Measurements from ENCODE around the gene AVPR2. TPM values are rescaled to one million over a fixed set of nuclear protein-coding genes. Genes with fewer than 3 reads are reported as not detected.

The AVPR2 gene
- total and polyA plus RNA-seq, 5 experiments from 2014 or later, result not detected

DNA sequence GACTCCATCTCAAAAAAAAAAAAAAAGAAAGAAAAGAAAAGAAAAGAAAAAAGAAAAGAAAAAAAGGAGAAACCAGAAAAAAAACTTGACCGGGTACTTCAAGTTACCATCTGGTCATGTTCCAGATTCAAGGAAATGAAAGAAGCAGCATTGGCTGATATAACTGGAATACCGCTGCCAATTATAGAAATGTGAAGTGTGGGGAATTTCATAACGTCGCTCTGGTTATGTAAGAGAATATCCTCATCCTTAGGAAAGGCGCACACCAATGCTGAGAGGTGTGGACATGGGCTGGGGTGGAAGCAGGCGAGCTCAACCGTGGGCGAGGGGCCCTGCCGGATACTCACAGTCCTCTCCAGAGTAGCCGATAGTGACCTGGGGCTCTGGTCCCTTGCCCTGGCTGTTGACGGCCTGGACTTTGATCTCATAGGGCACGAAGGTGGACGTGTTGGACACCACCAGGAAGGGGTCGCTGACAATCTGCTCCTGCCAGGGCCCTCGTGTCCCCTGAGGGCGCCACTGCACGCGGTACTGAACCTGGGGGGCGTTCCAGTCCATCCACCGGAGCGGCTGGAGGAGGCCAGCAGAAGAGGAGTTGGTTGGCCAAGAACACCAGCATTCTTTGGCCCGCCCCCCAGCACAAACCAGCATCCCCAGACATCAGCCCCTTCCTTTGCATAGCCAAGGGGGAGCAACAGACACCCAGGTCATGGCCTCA lies 38.0 kb upstream of the AVPR2 start:
- H3K4me3 Mint-ChIP-seq, result no peak overlapping the region
- H3K27me3 Mint-ChIP-seq, result peaks cover 0 to 3% (median 0%) of the 10 kb centered on the region in 5 donors
- H3K4me1 Mint-ChIP-seq, result no peaks in the 10 kb centered on the region
- H3K9me3 Mint-ChIP-seq, result no peaks in the 10 kb centered on the region
- no peak overlapping the region for H3K27ac Mint-ChIP-seq
- DNase-seq, result no peak
- POLR2A ChIA-PET, result no interaction called here
- no peak for ATAC-seq
- no peaks in the 10 kb centered on the region for H3K36me3 Mint-ChIP-seq

- H3K9me3 Mint-ChIP-seq, result no peaks in the 10 kb centered on the region
- POLR2A ChIA-PET, result no interaction called here
- DNase-seq, result no peak
- H3K27ac Mint-ChIP-seq, result no peak overlapping the region
- H3K4me1 Mint-ChIP-seq, result no peaks in the 10 kb centered on the region
- H3K4me3 Mint-ChIP-seq, result no peak overlapping the region
- ATAC-seq, result no peak
- no peaks in the 10 kb centered on the region for H3K36me3 Mint-ChIP-seq
- H3K27me3 Mint-ChIP-seq, result peaks cover 0 to 3% (median 0%) of the 10 kb centered on the region in 5 donors
Measured at GRCh38 chrX:153867139-153867538, 37.3 kb upstream of the AVPR2 start.

DNA sequence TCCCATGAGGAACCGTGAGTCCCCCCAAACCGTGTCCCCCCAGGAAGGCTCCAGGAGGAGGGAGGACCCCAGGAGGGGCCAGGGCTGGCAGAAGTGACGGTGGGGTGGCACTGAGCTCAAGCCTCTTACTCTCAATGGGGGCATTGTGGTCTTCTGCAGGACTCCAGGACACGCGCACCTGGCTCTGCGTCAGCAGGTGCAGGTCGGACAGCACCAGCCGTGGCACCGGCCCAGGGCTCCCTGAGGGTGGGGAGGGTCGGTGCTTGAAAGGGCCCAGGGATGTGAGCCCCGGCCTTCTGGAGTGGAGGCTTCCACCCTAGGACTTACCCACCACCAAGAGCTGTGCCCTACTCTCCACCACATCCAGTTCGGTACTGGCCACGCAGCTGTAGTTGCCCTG lies 36.8 kb upstream of the AVPR2 start:
- no peak overlapping the region for H3K4me3 Mint-ChIP-seq
- ATAC-seq (no peak), DNase-seq (no peak)
- no peaks in the 10 kb centered on the region for H3K36me3 Mint-ChIP-seq
- POLR2A ChIA-PET, result no interaction called here
- H3K27ac Mint-ChIP-seq, result no peak overlapping the region
- peaks cover 0 to 3% (median 0%) of the 10 kb centered on the region in 5 donors for H3K27me3 Mint-ChIP-seq
- no peaks in the 10 kb centered on the region for H3K4me1 Mint-ChIP-seq
- H3K9me3 Mint-ChIP-seq, result no peaks in the 10 kb centered on the region

DNA sequence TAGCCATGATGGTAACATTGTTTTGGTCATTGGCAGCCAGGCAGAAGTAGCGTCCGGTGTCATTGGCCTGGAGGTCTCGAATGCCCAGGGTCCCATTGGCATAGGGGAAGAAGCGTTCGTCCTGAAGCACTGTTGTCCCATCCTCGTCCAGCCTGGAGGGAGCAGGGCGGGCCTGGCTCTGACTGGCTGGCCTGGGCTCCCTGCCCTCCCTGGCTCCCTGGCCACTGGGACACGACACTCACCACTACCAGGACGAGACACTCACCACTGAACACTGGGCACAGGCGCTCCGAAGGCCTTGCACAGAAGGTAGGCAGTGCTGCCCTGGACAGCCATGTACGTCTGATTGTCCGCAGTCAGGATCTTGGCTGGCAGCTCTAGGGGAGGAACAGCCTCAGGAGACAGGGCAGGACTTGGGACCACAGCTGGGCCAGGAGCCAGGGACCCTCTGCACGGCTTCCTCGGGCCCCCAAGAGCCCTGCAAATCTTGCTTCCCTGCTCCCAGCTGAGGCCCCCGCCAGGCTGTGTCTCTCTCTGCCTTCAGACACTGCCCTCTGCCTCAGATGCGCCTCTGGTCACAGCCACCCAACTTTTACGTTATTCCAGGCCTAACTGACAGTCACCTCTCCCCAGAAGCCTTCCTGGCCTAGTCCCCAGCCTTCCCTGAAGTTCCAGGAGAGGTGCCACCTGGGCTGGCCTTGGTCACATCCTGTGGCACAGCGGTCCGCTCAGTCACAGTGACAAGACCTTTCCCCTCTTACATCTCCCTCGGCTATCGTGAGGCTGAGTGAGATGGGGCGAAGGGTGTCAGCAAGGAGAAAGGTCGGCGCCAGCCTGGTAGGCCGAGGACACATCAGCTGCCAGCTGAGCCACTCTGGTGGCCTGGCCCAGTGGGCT lies 35.6 kb upstream of the AVPR2 start:
- H3K27me3 Mint-ChIP-seq, result peaks cover 0 to 3% (median 0%) of the 10 kb centered on the region in 5 donors
- no peaks in the 10 kb centered on the region for H3K36me3 Mint-ChIP-seq
- POLR2A ChIA-PET, result no interaction called here
- peaks cover 0 to 1% (median 0%) of the 10 kb centered on the region in 4 donors for H3K4me1 Mint-ChIP-seq
- no peak overlapping the region for H3K4me3 Mint-ChIP-seq
- no peak for DNase-seq
- peak overlapping the region in 1 of 10 donors; percentile 71 for H3K27ac Mint-ChIP-seq
- ATAC-seq, result no peak
- no peaks in the 10 kb centered on the region for H3K9me3 Mint-ChIP-seq

- Mint-ChIP-seq H3K9me3 (no peaks in the 10 kb centered on the region), H3K27me3 (peaks cover 0 to 3% (median under 1%) of the 10 kb centered on the region in 5 donors), H3K27ac (peak overlapping the region in 1 of 10 donors; percentile 71), H3K36me3 (no peaks in the 10 kb centered on the region), H3K4me1 (peaks cover 0 to 1% (median 0%) of the 10 kb centered on the region in 4 donors), H3K4me3 (no peak overlapping the region)
- ATAC-seq, result no peak
- POLR2A ChIA-PET, result no interaction called here
- no peak for DNase-seq
Measured at GRCh38 chrX:153869473-153870287, 34.8 kb upstream of the AVPR2 start.

- Mint-ChIP-seq H3K4me3 (no peak overlapping the region), H3K4me1 (peaks cover 0 to 1% (median 0%) of the 10 kb centered on the region in 4 donors), H3K36me3 (no peaks in the 10 kb centered on the region), H3K27ac (no peak overlapping the region), H3K9me3 (peaks cover 0 to 3% (median 0%) of the 10 kb centered on the region in 9 donors), H3K27me3 (peaks cover 0 to 4% (median 3%) of the 10 kb centered on the region in 5 donors)
- DNase-seq, result no peak
- POLR2A ChIA-PET, result no interaction called here
- ATAC-seq, result no peak
Measured at GRCh38 chrX:153870288-153870690, 34.2 kb upstream of the AVPR2 start.

GRCh38 chrX:153870791-153871360 lies 33.6 kb upstream of the AVPR2 start:
- Mint-ChIP-seq H3K27ac (no peak overlapping the region), H3K9me3 (peaks cover 0 to 3% (median 0%) of the 10 kb centered on the region in 9 donors), H3K36me3 (no peaks in the 10 kb centered on the region), H3K4me1 (peaks cover 0 to 3% (median under 1%) of the 10 kb centered on the region in 4 donors), H3K27me3 (peaks cover 0 to 7% (median 3%) of the 10 kb centered on the region in 5 donors), H3K4me3 (no peak overlapping the region)
- POLR2A ChIA-PET, result no interaction called here
- DNase-seq (no peak), ATAC-seq (no peak)

DNA sequence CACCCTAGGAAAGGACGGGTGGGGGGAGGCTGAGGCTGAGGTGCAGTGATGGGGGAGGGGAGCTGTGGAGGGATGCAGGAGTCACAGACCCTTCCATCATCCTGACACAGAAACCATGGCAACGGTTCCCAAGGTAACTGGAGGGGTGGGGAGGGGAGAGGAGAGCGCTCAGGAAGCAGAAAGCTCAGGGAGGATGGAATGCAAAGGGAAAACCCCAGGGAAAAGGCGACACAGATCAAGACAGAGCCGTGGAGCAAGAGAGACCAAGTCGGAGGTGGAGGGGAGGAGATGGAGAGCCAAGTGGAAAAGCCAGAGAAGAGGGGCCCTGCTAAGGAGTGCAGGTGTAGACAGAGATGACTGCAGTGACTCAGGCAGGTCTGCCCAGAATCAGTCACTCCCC lies 33.0 kb upstream of the AVPR2 start:
- Mint-ChIP-seq H3K9me3 (peaks cover 0 to 5% (median 0%) of the 10 kb centered on the region in 9 donors), H3K4me1 (peaks cover 0 to 3% (median under 1%) of the 10 kb centered on the region in 4 donors), H3K36me3 (no peaks in the 10 kb centered on the region), H3K4me3 (no peak overlapping the region), H3K27me3 (peaks cover 0 to 11% (median 7%) of the 10 kb centered on the region in 5 donors), H3K27ac (no peak overlapping the region)
- DNase-seq, result no peak
- ATAC-seq, result no peak
- POLR2A ChIA-PET, result no interaction called here

- Mint-ChIP-seq H3K4me1 (peaks cover 0 to 3% (median under 1%) of the 10 kb centered on the region in 4 donors), H3K27ac (no peak overlapping the region), H3K36me3 (no peaks in the 10 kb centered on the region), H3K9me3 (peaks cover 0 to 5% (median 0%) of the 10 kb centered on the region in 9 donors), H3K27me3 (peaks cover 0 to 12% (median 8%) of the 10 kb centered on the region in 5 donors), H3K4me3 (no peak overlapping the region)
- ATAC-seq (no peak), DNase-seq (no peak)
- POLR2A ChIA-PET, result no interaction called here
Measured at GRCh38 chrX:153871946-153872878, 32.3 kb upstream of the AVPR2 start.

GRCh38 chrX:153873282-153874084 lies 31.0 kb upstream of the AVPR2 start:
- Mint-ChIP-seq H3K36me3 (no peaks in the 10 kb centered on the region), H3K4me1 (peaks cover 8 to 13% (median 9%) of the 10 kb centered on the region in 4 donors), H3K4me3 (no peak overlapping the region), H3K27ac (peak overlapping the region in 1 of 10 donors; percentile 43), H3K9me3 (peaks cover 0 to 5% (median 0%) of the 10 kb centered on the region in 9 donors), H3K27me3 (peaks cover 3 to 22% (median 12%) of the 10 kb centered on the region in 5 donors)
- POLR2A ChIA-PET, result interaction anchor here (0.7 kb wide), 1 partner anchor 12 kb away, joined by 3 read pairs; no protein-coding TSS in a partner anchor
- no peak for ATAC-seq
- no peak for DNase-seq

DNA sequence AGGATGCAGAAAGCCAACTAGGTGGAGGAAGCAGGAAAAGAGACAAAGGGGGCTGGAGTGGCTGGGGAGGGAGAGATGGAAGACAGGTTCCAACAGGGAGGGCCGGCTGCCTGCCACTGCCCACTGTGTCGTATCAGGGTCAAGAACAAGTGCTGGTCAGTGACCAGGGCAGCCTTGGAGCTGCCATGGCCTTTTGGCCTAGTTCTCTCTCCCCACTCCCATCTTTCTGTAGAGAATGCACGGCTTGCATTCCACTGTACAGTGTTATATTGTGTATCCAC lies 30.4 kb upstream of the AVPR2 start:
- peaks cover 0 to 5% (median 0%) of the 10 kb centered on the region in 9 donors for H3K9me3 Mint-ChIP-seq

More for the DNA sequence above, 30.4 kb upstream of the AVPR2 start:
- peaks cover 4 to 25% (median 14%) of the 10 kb centered on the region in 5 donors for H3K27me3 Mint-ChIP-seq
- peaks cover 8 to 16% (median 13%) of the 10 kb centered on the region in 4 donors for H3K4me1 Mint-ChIP-seq
- ATAC-seq (no peak), DNase-seq (no peak)
- H3K36me3 Mint-ChIP-seq, result no peaks in the 10 kb centered on the region
- H3K4me3 Mint-ChIP-seq, result no peak overlapping the region
- POLR2A ChIA-PET, result interaction anchor here (0.7 kb wide), 1 partner anchor 11 kb away, joined by 3 read pairs; no protein-coding TSS in a partner anchor
- no peak overlapping the region for H3K27ac Mint-ChIP-seq

Data from naive thymus-derived CD8-positive, alpha-beta T cell (primary cell).